ENCODE results near the gene DYSF. TPM values are rescaled to one million over a fixed set of nuclear protein-coding genes. Genes with fewer than 3 reads are reported as not detected.

The DYSF gene
- total RNA-seq, 1 experiment from 2014 or later, result 0.89 TPM

DNA sequence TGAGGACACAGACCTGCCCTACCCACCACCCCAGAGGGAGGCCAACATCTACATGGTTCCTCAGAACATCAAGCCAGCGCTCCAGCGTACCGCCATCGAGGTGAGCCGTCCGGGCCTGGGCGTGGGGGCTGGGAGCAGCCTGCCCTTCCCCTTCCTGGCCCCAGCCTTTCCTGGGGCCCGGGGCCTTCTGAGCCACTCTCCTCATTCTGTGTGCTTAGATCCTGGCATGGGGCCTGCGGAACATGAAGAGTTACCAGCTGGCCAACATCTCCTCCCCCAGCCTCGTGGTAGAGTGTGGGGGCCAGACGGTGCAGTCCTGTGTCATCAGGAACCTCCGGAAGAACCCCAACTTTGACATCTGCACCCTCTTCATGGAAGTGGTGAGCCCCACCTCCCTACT lies 157.9 kb downstream of the DYSF start (continued):
- TF ChIP-seq, protein P1, sequence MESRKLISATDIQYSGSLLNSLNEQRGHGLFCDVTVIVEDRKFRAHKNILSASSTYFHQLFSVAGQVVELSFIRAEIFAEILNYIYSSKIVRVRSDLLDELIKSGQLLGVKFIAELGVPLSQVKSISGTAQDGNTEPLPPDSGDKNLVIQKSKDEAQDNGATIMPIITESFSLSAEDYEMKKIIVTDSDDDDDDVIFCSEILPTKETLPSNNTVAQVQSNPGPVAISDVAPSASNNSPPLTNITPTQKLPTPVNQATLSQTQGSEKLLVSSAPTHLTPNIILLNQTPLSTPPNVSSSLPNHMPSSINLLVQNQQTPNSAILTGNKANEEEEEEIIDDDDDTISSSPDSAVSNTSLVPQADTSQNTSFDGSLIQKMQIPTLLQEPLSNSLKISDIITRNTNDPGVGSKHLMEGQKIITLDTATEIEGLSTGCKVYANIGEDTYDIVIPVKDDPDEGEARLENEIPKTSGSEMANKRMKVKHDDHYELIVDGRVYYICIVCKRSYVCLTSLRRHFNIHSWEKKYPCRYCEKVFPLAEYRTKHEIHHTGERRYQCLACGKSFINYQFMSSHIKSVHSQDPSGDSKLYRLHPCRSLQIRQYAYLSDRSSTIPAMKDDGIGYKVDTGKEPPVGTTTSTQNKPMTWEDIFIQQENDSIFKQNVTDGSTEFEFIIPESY (IDR thresholded peaks at IDR 0.05; ENCODE audit: extremely low read depth, insufficient replicate concordance, low read length), result no peak
- no peak for TF ChIP-seq TCF7L2 (IDR thresholded peaks at IDR 0.05; ENCODE audit: borderline replicate concordance, extremely low read depth, insufficient read depth, insufficient read length)
- TF ChIP-seq YY1 (IDR thresholded peaks at IDR 0.05; ENCODE audit: extremely low read depth, insufficient replicate concordance, low read depth, low read length), result no peak

GRCh38 chr2:71611781-71612527 lies 158.6 kb downstream of the DYSF start:
- H3K36me3 ChIP-seq (ENCODE audit: control insufficient read depth in 1 of 2, insufficient read depth in 2 of 2, low read length in 2 of 2), result no peaks in the 10 kb centered on the region
- POLR2A ChIA-PET, result no interaction called here
- no peaks in the 10 kb centered on the region for H3K9me3 ChIP-seq (ENCODE audit: control insufficient read depth in 1 of 2, insufficient read depth in 1 of 2, low read depth in 1 of 2, low read length in 2 of 2)
- H3K4me3 ChIP-seq (replicated peaks in 1 of 2; ENCODE audit: low read depth in 1 of 2, low read length in 2 of 2), result no peak overlapping the region
- H4K20me1 ChIP-seq (ENCODE audit: insufficient read depth), result no peaks in the 10 kb centered on the region
- no peaks in the 10 kb centered on the region for H3K79me2 ChIP-seq (ENCODE audit: insufficient read depth, low read length)
- intact Hi-C loops (cut with micrococcal nuclease), result loop anchor here (2.0 to 5.0 kb wide), 2 partner anchors 187 to 540 kb away; no protein-coding TSS in a partner anchor
- no peak for ATAC-seq
- CTCF ChIA-PET, result no interaction called here
- no peak overlapping the region for H3K27ac ChIP-seq (ENCODE audit: low read depth, low read length)
- H2AFZ ChIP-seq (ENCODE audit: low read depth, low read length, poor library complexity, severe bottlenecking), result no peak overlapping the region
- DNase-seq (ENCODE audit: low read depth, low spot score), result no peak
- TF ChIP-seq FOSL1 (IDR thresholded peaks at IDR 0.05; ENCODE audit: low read depth) (no peak), ELF1 (IDR thresholded peaks at IDR 0.05; ENCODE audit: borderline replicate concordance, low read depth) (no peak), SRF (IDR thresholded peaks at IDR 0.05; ENCODE audit: low read depth) (no peak), CBX3 (IDR thresholded peaks at IDR 0.05; ENCODE audit: low read depth) (no peak), EGR1 (IDR thresholded peaks at IDR 0.05; ENCODE audit: low read depth) (no peak), ZFX (IDR thresholded peaks at IDR 0.05) (no peak), SP1 (IDR thresholded peaks at IDR 0.05; ENCODE audit: low read depth) (no peak), REST (IDR thresholded peaks at IDR 0.05; ENCODE audit: low read depth) (no peak), ZNF274 (IDR thresholded peaks at IDR 0.05; ENCODE audit: low read depth, low read length) (no peak), JUND (IDR thresholded peaks at IDR 0.05) (no peak), EZH2 (IDR thresholded peaks at IDR 0.05) (no peak), SIN3A (IDR thresholded peaks at IDR 0.05; ENCODE audit: low read depth) (no peak)
- H3K4me2 ChIP-seq (ENCODE audit: low read length), result no peak overlapping the region
- H3K9ac ChIP-seq (ENCODE audit: low read length), result no peak overlapping the region
- RAD21 ChIA-PET (ENCODE audit: low non-redundant PET in 1 of 2, low total read pairs in 2 of 2, uncharacterized antibody in 2 of 2, unreplicated experiment in 2 of 2), result no interaction called here
- BruUV-seq (replicated peaks), result no TSS peak
- no peaks in the 10 kb centered on the region for H3K4me1 ChIP-seq (ENCODE audit: control insufficient read depth in 1 of 2, insufficient read depth in 2 of 2, low read length in 2 of 2)
- no peaks in the 10 kb centered on the region for H3K27me3 ChIP-seq (ENCODE audit: insufficient read depth, low read length)
- no peaks in the 10 kb centered on the region for H3K9me2 ChIP-seq (ENCODE audit: insufficient read depth)
